Lung (tissue), 12 donors: ENCODE results near the gene CDKN2D. TPM values are rescaled to one million over a fixed set of nuclear protein-coding genes. Genes with fewer than 3 reads are reported as not detected.
A peak's percentile ranks its signal among the peaks of the same experiment; 100 is the strongest.

Experiments used
- ATAC-seq: fragments of 200-7000 bp; cut with Tn5 transposase; one replicate; pipeline ENCODE4 v1.9.1; 2020; ENCODE audit warnings: moderate number of reproducible peaks; ENCODE audit not compliant: insufficient read depth, low FRiP score
- DNase-seq, 3 donors: peaks; one replicate each; pipeline ENCODE4 v3.0.0-alpha.2; 2013 to 2017
- H3K27ac ChIP-seq, 2 donors: one replicate each; pipeline ENCODE4 v1.5.1; 2013; ENCODE audit warnings: mild to moderate bottlenecking in 2 of 2, moderate library complexity in 2 of 2, control low read depth in 1 of 2, inconsistent platforms in 1 of 2, low read depth in 1 of 2, low read length in 1 of 2
- H3K27me3 ChIP-seq, 3 donors: one replicate each; pipeline ENCODE4 v1.5.1; 2013; ENCODE audit warnings: low read length in 2 of 3; ENCODE audit not compliant: control insufficient read depth in 3 of 3, insufficient read depth in 3 of 3
- H3K36me3 ChIP-seq, 4 donors: one replicate each; pipeline ENCODE4 v1.5.1; 2013; ENCODE audit warnings: low read length in 4 of 4, mild to moderate bottlenecking in 1 of 4, moderate library complexity in 1 of 4; ENCODE audit not compliant: control insufficient read depth in 4 of 4, insufficient read depth in 4 of 4
- H3K4me1 ChIP-seq, 5 donors: one replicate each; pipeline ENCODE4 v1.5.1; 2013; ENCODE audit warnings: low read length in 5 of 5, mild to moderate bottlenecking in 2 of 5, moderate library complexity in 1 of 5; ENCODE audit not compliant: control insufficient read depth in 5 of 5, insufficient read depth in 5 of 5
- H3K4me3 ChIP-seq: one replicate; pipeline ENCODE4 v1.5.1; 2013; ENCODE audit warnings: mild to moderate bottlenecking, control low read depth, moderate library complexity
- H3K9ac ChIP-seq, 2 donors: one replicate each; pipeline ENCODE4 v1.5.1; 2013; ENCODE audit warnings: low read length in 2 of 2, control low read depth in 1 of 2; ENCODE audit not compliant: insufficient read depth in 1 of 2
- H3K9me3 ChIP-seq, 4 donors: one replicate each; pipeline ENCODE4 v1.5.1; 2013; ENCODE audit warnings: low read length in 3 of 4, mild to moderate bottlenecking in 1 of 4, moderate library complexity in 1 of 4; ENCODE audit not compliant: control insufficient read depth in 4 of 4, insufficient read depth in 3 of 4
- CTCF ChIP-seq: IDR thresholded peaks from 2 replicates; pipeline ENCODE4 v1.5.1; 2012; ENCODE audit warnings: mild to moderate bottlenecking; ENCODE audit errors: control extremely low read depth, extremely low read depth
- WGBS, 2 donors: extraction: QIAGEN DNeasy Blood & Tissue Kit; methylation state at CpG; one replicate each; pipeline ENCODE4 v1.1.7; 2013; 5-methylcytosine and 5-hydroxymethylcytosine counted together
- polyA plus RNA-seq, 2 donors: library from polyadenylated mRNA; stranded (reverse); fragments of 200-250 nt; gene quantifications; one replicate each; pipeline ENCODE4 v1.2.1, GENCODE V29; 2013
- total RNA-seq, 2 donors: library from RNA; depleted of rRNA in 1 of 2; stranded (reverse); fragments of >200 nt in 1 of 2; gene quantifications; one replicate each; pipeline ENCODE4 v1.2.1, GENCODE V29; 2014 to 2021
- donor health status: control.
- donor health status: control.
- donor health status: Bipolar disorder and iron deficiency.
- donor health status: healthy.
- donor health status: DM: yes; HTN: yes; CAD: no.

Gene CDKN2D
- total and polyA plus RNA-seq, 4 donors = 12.5 to 74.9 (median 13.9) TPM

GRCh38 chr19:10612499-10613119, 43.8 kb upstream of the CDKN2D start:
- H3K9ac ChIP-seq = no peak overlapping the region

GRCh38 chr19:10611907-10612306, 43.1 kb upstream of the CDKN2D start:
- DNase-seq (no peak), ATAC-seq (no peak)
- peaks cover 0 to 2% (median 0%) of the 10 kb centered on the region in 4 donors for H3K36me3 ChIP-seq
- no peaks in the 10 kb centered on the region for H3K27me3 ChIP-seq
- no peak for TF ChIP-seq CTCF
- H3K9me3 ChIP-seq = no peaks in the 10 kb centered on the region
- H3K4me3 ChIP-seq = no peak overlapping the region
- peak overlapping the region in 1 of 2 donors; percentile 67 for H3K27ac ChIP-seq
- H3K9ac ChIP-seq = no peak overlapping the region
- WGBS, 2 donors = 85 to 91% methylated on average over 5 of the region's 5 CpGs
- H3K4me1 ChIP-seq = peaks cover 0 to 17% (median 10%) of the 10 kb centered on the region in 5 donors

More at GRCh38 chr19:10612499-10613119, 43.8 kb upstream of the CDKN2D start:
- ATAC-seq (peak; percentile 83), DNase-seq (peak; percentile 47 to 71 (median 59))
- TF ChIP-seq CTCF = no peak
- WGBS, 2 donors = 34 to 74% methylated on average over 15 of the region's 15 CpGs
- Histone ChIP-seq H3K36me3 (peaks cover 0 to 2% (median under 1%) of the 10 kb centered on the region in 4 donors), H3K9me3 (no peaks in the 10 kb centered on the region), H3K27ac (peak overlapping the region; percentile 67 to 95), H3K27me3 (no peaks in the 10 kb centered on the region), H3K4me1 (peaks cover 3 to 21% (median 10%) of the 10 kb centered on the region in 5 donors), H3K4me3 (no peak overlapping the region)

GRCh38 chr19:10604460-10604980, 35.7 kb upstream of the CDKN2D start:
- H3K9me3 ChIP-seq = peaks cover 0 to 2% (median 0%) of the 10 kb centered on the region in 4 donors
- peaks cover 0 to 6% (median 0%) of the 10 kb centered on the region in 4 donors for H3K36me3 ChIP-seq
- H3K4me1 ChIP-seq = peaks cover 2 to 14% (median 4%) of the 10 kb centered on the region in 5 donors
- ATAC-seq (no peak), DNase-seq (no peak)
- no peaks in the 10 kb centered on the region for H3K27me3 ChIP-seq
- TF ChIP-seq CTCF = no peak
- WGBS, 2 donors = 21 to 40% methylated on average over 9 of the region's 9 CpGs
- H3K9ac ChIP-seq = no peak overlapping the region
- peak overlapping the region; percentile 93 to 99 for H3K27ac ChIP-seq
- H3K4me3 ChIP-seq = no peak overlapping the region
